ENCODE data around the gene TP53BP2. TPM values are rescaled to one million over a fixed set of nuclear protein-coding genes. Genes with fewer than 3 reads are reported as not detected.

The TP53BP2 gene
- total RNA-seq, 4 donors from 2014 or later = 22.2 to 85.1 (median 38.8) TPM

- ATAC-seq (peak; percentile 66 to 81), DNase-seq (peak; percentile 20 to 61)
- Histone ChIP-seq H3K27me3 (no peaks in the 10 kb centered on the region), H3K9me3 (no peaks in the 10 kb centered on the region), H3K4me1 (peaks cover 14 to 25% of the 10 kb centered on the region in 2 donors), H3K4me3 (no peak overlapping the region), H3K36me3 (no peaks in the 10 kb centered on the region), H3K27ac (peak overlapping the region; percentile 73 to 90 (median 84))
- intact Hi-C loops (cut with DNase I; ENCODE audit: low total_unique reads) = loop anchor here (2.0 to 5.0 kb wide), 2 partner anchors 40 to 571 kb away; no protein-coding TSS in a partner anchor
- TF ChIP-seq POLR2A (IDR thresholded peaks at IDR 0.05) (no peak), CTCF (IDR thresholded peaks at IDR 0.05 in 4 of 5, conservative IDR thresholded peaks at IDR 0.05 in 1 of 5) (no peak)
- in situ Hi-C loops (cut with MboI; ENCODE audit: low sequenced_read_pairs in 4 of 4) = no loop called here
These were observed 40.8 kb upstream of the TP53BP2 start for GRCh38 chr1:223886516-223886921.

- no peak for TF ChIP-seq CTCF (IDR thresholded peaks at IDR 0.05 in 4 of 5, conservative IDR thresholded peaks at IDR 0.05 in 1 of 5)
- no peak for TF ChIP-seq POLR2A (IDR thresholded peaks at IDR 0.05)
- H3K9me3 ChIP-seq = no peaks in the 10 kb centered on the region
- in situ Hi-C loops (cut with MboI; ENCODE audit: low sequenced_read_pairs in 4 of 4) (no loop called here), intact Hi-C loops (cut with DNase I; ENCODE audit: low total_unique reads) (loop anchor here (2.0 to 5.0 kb wide), 2 partner anchors 39 to 572 kb away; no protein-coding TSS in a partner anchor)
- H3K27me3 ChIP-seq = no peaks in the 10 kb centered on the region
- H3K36me3 ChIP-seq = no peaks in the 10 kb centered on the region
- H3K4me1 ChIP-seq = peaks cover 14 to 25% of the 10 kb centered on the region in 2 donors
- H3K27ac ChIP-seq = peak overlapping the region in 2 of 4 donors; percentile 82 to 86
- H3K4me3 ChIP-seq = no peak overlapping the region
- ATAC-seq (no peak), DNase-seq (no peak)
These were observed 39.9 kb upstream of the TP53BP2 start for GRCh38 chr1:223885614-223886013.

- DNase-seq (no peak), ATAC-seq (no peak)
- no peaks in the 10 kb centered on the region for H3K9me3 ChIP-seq
- TF ChIP-seq POLR2A (IDR thresholded peaks at IDR 0.05) (no peak), CTCF (IDR thresholded peaks at IDR 0.05 in 4 of 5, conservative IDR thresholded peaks at IDR 0.05 in 1 of 5) (no peak)
- no peaks in the 10 kb centered on the region for H3K4me1 ChIP-seq
- H3K36me3 ChIP-seq = no peaks in the 10 kb centered on the region
- no peaks in the 10 kb centered on the region for H3K27me3 ChIP-seq
- in situ Hi-C loops (cut with MboI; ENCODE audit: low sequenced_read_pairs in 4 of 4) = no loop called here
- no peak overlapping the region for H3K4me3 ChIP-seq
- intact Hi-C loops (cut with DNase I; ENCODE audit: low total_unique reads) = no loop called here
- no peak overlapping the region for H3K27ac ChIP-seq
These were observed 33.0 kb upstream of the TP53BP2 start for GRCh38 chr1:223878598-223879325.

- Histone ChIP-seq H3K27me3 (no peaks in the 10 kb centered on the region), H3K4me1 (no peaks in the 10 kb centered on the region), H3K27ac (no peak overlapping the region), H3K9me3 (no peaks in the 10 kb centered on the region), H3K36me3 (no peaks in the 10 kb centered on the region), H3K4me3 (no peak overlapping the region)
- ATAC-seq (no peak), DNase-seq (no peak)
- in situ Hi-C loops (cut with MboI; ENCODE audit: low sequenced_read_pairs in 4 of 4) = no loop called here
- TF ChIP-seq POLR2A (IDR thresholded peaks at IDR 0.05) (no peak), CTCF (IDR thresholded peaks at IDR 0.05 in 4 of 5, conservative IDR thresholded peaks at IDR 0.05 in 1 of 5) (no peak)
- intact Hi-C loops (cut with DNase I; ENCODE audit: low total_unique reads) = no loop called here
These were observed 32.1 kb upstream of the TP53BP2 start for GRCh38 chr1:223877804-223878203.

All from gastrocnemius medialis (tissue), 4 donors.